ENCODE data around the gene DTWD2. TPM values are rescaled to one million over a fixed set of nuclear protein-coding genes. Genes with fewer than 3 reads are reported as not detected.
"Not testable (repeated sequence)": the region's sequence is repeated elsewhere in the genome, so short reads cannot be mapped to it uniquely, and the experiment has no call there.

The DTWD2 gene
- polyA plus RNA-seq, 1 donor from 2014 or later = 3.3 TPM

DNA sequence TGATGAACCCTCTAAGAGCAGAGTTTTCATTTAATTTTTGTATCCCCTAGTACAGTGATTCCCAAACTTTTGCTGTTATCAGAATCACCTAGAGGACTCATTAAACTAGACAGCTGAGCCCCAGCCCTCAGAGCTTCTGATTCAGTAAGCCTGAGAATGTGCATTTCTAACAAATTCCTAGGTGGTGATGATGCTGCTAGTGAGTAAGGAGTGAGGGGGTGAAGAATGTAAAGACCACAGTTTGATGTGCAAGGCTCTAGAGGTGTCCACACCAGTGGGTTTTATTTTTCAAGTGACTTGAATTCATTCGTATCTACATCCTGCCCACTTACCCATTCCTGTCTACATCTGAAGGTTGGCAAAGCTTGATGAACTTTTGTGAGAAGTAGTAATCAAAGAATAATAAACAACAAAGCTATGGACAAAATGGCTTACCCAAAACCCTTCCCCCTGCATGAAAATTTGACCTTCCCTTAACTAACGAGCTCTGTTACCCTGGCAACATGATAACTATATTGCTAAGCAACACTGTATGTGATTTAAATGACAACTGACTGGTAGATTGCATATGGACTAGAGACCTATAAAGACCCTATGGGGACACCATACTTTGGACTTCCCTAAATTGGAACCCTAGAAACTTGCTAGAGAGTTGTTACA is 35.2 kb downstream of the DTWD2 start:
- H2AFZ ChIP-seq (ENCODE audit: low read depth, low read length) = no peak overlapping the region
- H3K9me2 ChIP-seq (ENCODE audit: insufficient read depth, low read length) = no peaks in the 10 kb centered on the region
- no peaks in the 10 kb centered on the region for H4K20me1 ChIP-seq (ENCODE audit: insufficient read depth)
- H3K27me3 ChIP-seq (ENCODE audit: insufficient read depth, low read depth, low read length) = no peaks in the 10 kb centered on the region
- H3K36me3 ChIP-seq (ENCODE audit: insufficient read depth, low read length) = no peaks in the 10 kb centered on the region
- no peak overlapping the region for H3K4me2 ChIP-seq (ENCODE audit: low read length)
- no peak overlapping the region for H3K9ac ChIP-seq (ENCODE audit: low read length)
- TF ChIP-seq POLR2AphosphoS5 (IDR thresholded peaks at IDR 0.05) (no peak), SMC3 (conservative IDR thresholded peaks at IDR 0.05; ENCODE audit: poor library complexity) (no peak), EP300 (conservative IDR thresholded peaks at IDR 0.05; ENCODE audit: poor library complexity, severe bottlenecking) (no peak), CTCF (IDR thresholded peaks at IDR 0.05; ENCODE audit: poor library complexity, severe bottlenecking) (no peak), MXI1 (conservative IDR thresholded peaks at IDR 0.05; ENCODE audit: poor library complexity, severe bottlenecking) (no peak), RAD21 (conservative IDR thresholded peaks at IDR 0.05) (no peak), TAF1 (IDR thresholded peaks at IDR 0.05; ENCODE audit: low read depth) (no peak), EZH2 (IDR thresholded peaks at IDR 0.05; ENCODE audit: borderline replicate concordance, insufficient read depth, low read length, poor library complexity, severe bottlenecking) (no peak), REST (IDR thresholded peaks at IDR 0.05; ENCODE audit: borderline replicate concordance) (no peak)
- no peaks in the 10 kb centered on the region for H3F3A ChIP-seq (ENCODE audit: insufficient read depth, low read length, poor library complexity, severe bottlenecking)
- H3K79me2 ChIP-seq (replicated peaks; ENCODE audit: insufficient read depth, low read length) = no peaks in the 10 kb centered on the region
- H3K4me3 ChIP-seq (ENCODE audit: low read length) = no peak overlapping the region
- H3K27ac ChIP-seq (ENCODE audit: low read length) = no peak overlapping the region
- no peaks in the 10 kb centered on the region for H3K9me3 ChIP-seq (ENCODE audit: low read length)

- not testable (repeated sequence) for H2AFZ ChIP-seq (ENCODE audit: low read depth, low read length); H3K79me2 ChIP-seq (replicated peaks; ENCODE audit: insufficient read depth, low read length); H4K20me1 ChIP-seq (ENCODE audit: insufficient read depth); H3K9ac ChIP-seq (ENCODE audit: low read length); H3K9me3 ChIP-seq (ENCODE audit: low read length); H3K27ac ChIP-seq (ENCODE audit: low read length); H3F3A ChIP-seq (ENCODE audit: insufficient read depth, low read length, poor library complexity, severe bottlenecking); H3K27me3 ChIP-seq (ENCODE audit: insufficient read depth, low read depth, low read length); H3K9me2 ChIP-seq (ENCODE audit: insufficient read depth, low read length); H3K36me3 ChIP-seq (ENCODE audit: insufficient read depth, low read length); H3K4me3 ChIP-seq (ENCODE audit: low read length); H3K4me2 ChIP-seq (ENCODE audit: low read length)
Measured at GRCh38 chr5:118952306-118952705, 36.0 kb downstream of the DTWD2 start.

- not testable (repeated sequence) for H3K9me3 ChIP-seq (ENCODE audit: low read length); H3K79me2 ChIP-seq (replicated peaks; ENCODE audit: insufficient read depth, low read length); H2AFZ ChIP-seq (ENCODE audit: low read depth, low read length); H3K4me3 ChIP-seq (ENCODE audit: low read length); H3K27ac ChIP-seq (ENCODE audit: low read length); H3K36me3 ChIP-seq (ENCODE audit: insufficient read depth, low read length); H3K9me2 ChIP-seq (ENCODE audit: insufficient read depth, low read length); H3F3A ChIP-seq (ENCODE audit: insufficient read depth, low read length, poor library complexity, severe bottlenecking); H3K9ac ChIP-seq (ENCODE audit: low read length); H3K4me2 ChIP-seq (ENCODE audit: low read length); H4K20me1 ChIP-seq (ENCODE audit: insufficient read depth); H3K27me3 ChIP-seq (ENCODE audit: insufficient read depth, low read depth, low read length)
Measured at GRCh38 chr5:118950354-118950753, 38.0 kb downstream of the DTWD2 start.

All from neural cell (in vitro differentiated cells).